Uterus (tissue), 2 donors: ENCODE results near the gene PEAK1.

ENCODE experiments used
- POLR2A ChIP-seq, 2 donors: fragments of 450-650 bp; IDR thresholded peaks; one replicate each; pipeline ENCODE4 v1.6.1; 2016; ENCODE audit warnings: antibody characterized with exemption in 2 of 2, mild to moderate bottlenecking in 1 of 2, moderate library complexity in 1 of 2
- TF ChIP-seq, protein P1 (sequence below), 4 experiments: fragments of 200-600 bp in 2 of 4; fragments of 450-650 bp in 2 of 4; sonication (generic) in 2 of 4; IDR thresholded peaks; one replicate each; pipeline ENCODE4 v1.5.1; 2016 to 2019; ENCODE audit warnings: antibody characterized with exemption in 4 of 4, mild to moderate bottlenecking in 2 of 4, moderate library complexity in 1 of 4

DNA sequence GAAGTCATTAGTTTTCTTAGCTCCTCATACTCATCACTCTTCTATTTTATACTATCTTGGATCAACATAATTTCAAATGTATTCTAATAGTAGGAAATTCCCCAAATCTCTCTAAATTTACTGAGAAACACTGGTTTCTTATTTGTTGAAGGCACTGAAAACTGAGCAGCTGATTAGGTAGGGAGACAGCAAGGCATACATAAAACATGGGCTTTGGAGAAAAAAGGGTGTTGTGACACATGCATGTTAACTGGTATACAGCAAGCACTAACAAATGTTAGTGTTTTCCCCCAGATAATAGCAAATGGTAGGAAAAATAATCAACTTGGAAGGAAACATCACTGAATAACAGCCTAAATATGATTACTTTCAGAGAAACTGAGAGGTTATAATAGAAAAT is 223.5 kb downstream of the PEAK1 start:
- TF ChIP-seq POLR2A (IDR thresholded peaks at IDR 0.05): no peak
- TF ChIP-seq, protein P1, sequence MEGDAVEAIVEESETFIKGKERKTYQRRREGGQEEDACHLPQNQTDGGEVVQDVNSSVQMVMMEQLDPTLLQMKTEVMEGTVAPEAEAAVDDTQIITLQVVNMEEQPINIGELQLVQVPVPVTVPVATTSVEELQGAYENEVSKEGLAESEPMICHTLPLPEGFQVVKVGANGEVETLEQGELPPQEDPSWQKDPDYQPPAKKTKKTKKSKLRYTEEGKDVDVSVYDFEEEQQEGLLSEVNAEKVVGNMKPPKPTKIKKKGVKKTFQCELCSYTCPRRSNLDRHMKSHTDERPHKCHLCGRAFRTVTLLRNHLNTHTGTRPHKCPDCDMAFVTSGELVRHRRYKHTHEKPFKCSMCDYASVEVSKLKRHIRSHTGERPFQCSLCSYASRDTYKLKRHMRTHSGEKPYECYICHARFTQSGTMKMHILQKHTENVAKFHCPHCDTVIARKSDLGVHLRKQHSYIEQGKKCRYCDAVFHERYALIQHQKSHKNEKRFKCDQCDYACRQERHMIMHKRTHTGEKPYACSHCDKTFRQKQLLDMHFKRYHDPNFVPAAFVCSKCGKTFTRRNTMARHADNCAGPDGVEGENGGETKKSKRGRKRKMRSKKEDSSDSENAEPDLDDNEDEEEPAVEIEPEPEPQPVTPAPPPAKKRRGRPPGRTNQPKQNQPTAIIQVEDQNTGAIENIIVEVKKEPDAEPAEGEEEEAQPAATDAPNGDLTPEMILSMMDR (IDR thresholded peaks at IDR 0.05): no peak
